KOPT-K1 (cell line): Measurements from ENCODE around the gene AFDN.

ENCODE experiments used
- H3K27ac ChIP-seq: fragments of 200-600 bp; sonication (generic); 2 replicates; pipeline ENCODE4 v1.5.1; 2016; ENCODE audit warnings: antibody characterized with exemption, mild to moderate bottlenecking, low read depth, low read length; ENCODE audit not compliant: poor library complexity, severe bottlenecking
- H3K36me3 ChIP-seq: fragments of 200-600 bp; sonication (generic); 2 replicates; pipeline ENCODE4 v1.5.1; 2017; ENCODE audit warnings: antibody characterized with exemption, mild to moderate bottlenecking, low read length, moderate library complexity; ENCODE audit not compliant: insufficient read depth
- H3K9me3 ChIP-seq: fragments of 200-600 bp; sonication (generic); 2 replicates; pipeline ENCODE4 v1.5.1; 2017; ENCODE audit warnings: antibody characterized with exemption, low read length, mild to moderate bottlenecking; ENCODE audit not compliant: insufficient read depth, poor library complexity, severe bottlenecking

The AFDN gene

GRCh38 chr6:167826896-167827582 lies at the start of gene AFDN:
TSS of gene AFDN (plus strand) at chr6:167826911. CDS start at chr6:167827133, 222 bp downstream.
- Histone ChIP-seq H3K9me3 (peaks cover 5% of the 10 kb centered on the region), H3K27ac (no peak within 1 kb of the TSS), H3K36me3 (no peaks in the 10 kb centered on the region)

GRCh38 chr6:167778497-167779128 lies 48.1 kb upstream of the AFDN start:
- Histone ChIP-seq H3K36me3 (no peaks in the 10 kb centered on the region), H3K9me3 (no peaks in the 10 kb centered on the region), H3K27ac (no peak overlapping the region)

GRCh38 chr6:167779129-167779992 lies 47.4 kb upstream of the AFDN start:
- Histone ChIP-seq H3K36me3 (no peaks in the 10 kb centered on the region), H3K9me3 (no peaks in the 10 kb centered on the region), H3K27ac (no peak overlapping the region)

- H3K36me3 ChIP-seq = no peaks in the 10 kb centered on the region
Measured at GRCh38 chr6:167779993-167780655, 46.6 kb upstream of the AFDN start.

GRCh38 chr6:167781066-167781767 lies 45.5 kb upstream of the AFDN start:
- H3K9me3 ChIP-seq = no peaks in the 10 kb centered on the region
- no peak overlapping the region for H3K27ac ChIP-seq
- no peaks in the 10 kb centered on the region for H3K36me3 ChIP-seq

More at GRCh38 chr6:167779993-167780655, 46.6 kb upstream of the AFDN start:
- Histone ChIP-seq H3K27ac (no peak overlapping the region), H3K9me3 (no peaks in the 10 kb centered on the region)

- no peaks in the 10 kb centered on the region for H3K9me3 ChIP-seq
- no peak overlapping the region for H3K27ac ChIP-seq
- no peaks in the 10 kb centered on the region for H3K36me3 ChIP-seq
Measured at GRCh38 chr6:167781868-167782267, 44.8 kb upstream of the AFDN start.

GRCh38 chr6:167782698-167783517 lies 43.8 kb upstream of the AFDN start:
- no peaks in the 10 kb centered on the region for H3K9me3 ChIP-seq
- no peaks in the 10 kb centered on the region for H3K36me3 ChIP-seq
- H3K27ac ChIP-seq = no peak overlapping the region

GRCh38 chr6:167786853-167787675 lies 39.6 kb upstream of the AFDN start:
- H3K27ac ChIP-seq = no peak overlapping the region
- no peaks in the 10 kb centered on the region for H3K9me3 ChIP-seq
- H3K36me3 ChIP-seq = no peaks in the 10 kb centered on the region

- Histone ChIP-seq H3K36me3 (no peaks in the 10 kb centered on the region), H3K27ac (no peak overlapping the region), H3K9me3 (no peaks in the 10 kb centered on the region)
Measured at GRCh38 chr6:167787896-167788562, 38.7 kb upstream of the AFDN start.

- Histone ChIP-seq H3K27ac (no peak overlapping the region), H3K36me3 (no peaks in the 10 kb centered on the region), H3K9me3 (no peaks in the 10 kb centered on the region)
Measured at GRCh38 chr6:167788563-167788903, 38.2 kb upstream of the AFDN start.

- Histone ChIP-seq H3K27ac (no peak overlapping the region), H3K9me3 (no peaks in the 10 kb centered on the region), H3K36me3 (no peaks in the 10 kb centered on the region)
Measured at GRCh38 chr6:167789358-167789757, 37.4 kb upstream of the AFDN start.

- Histone ChIP-seq H3K36me3 (no peaks in the 10 kb centered on the region), H3K9me3 (no peaks in the 10 kb centered on the region), H3K27ac (no peak overlapping the region)
Measured at GRCh38 chr6:167791091-167791779, 35.5 kb upstream of the AFDN start.
